ENCODE measurements around the gene SLC6A7. TPM values are rescaled to one million over a fixed set of nuclear protein-coding genes. Genes with fewer than 3 reads are reported as not detected.
"Not testable (repeated sequence)": the region's sequence is repeated elsewhere in the genome, so short reads cannot be mapped to it uniquely, and the experiment has no call there.

The SLC6A7 gene
- total RNA-seq, 2 experiments from 2014 or later = not detected

GRCh38 chr5:150227606-150228273 lies 37.9 kb downstream of the SLC6A7 start:
- Mint-ChIP-seq H3K27me3 (peaks cover 2% of the 10 kb centered on the region), H3K4me1 (no peaks in the 10 kb centered on the region), H3K9me3 (no peaks in the 10 kb centered on the region), H3K4me3 (no peak overlapping the region), H3K36me3 (no peaks in the 10 kb centered on the region), H3K27ac (no peak overlapping the region)
- POLR2A ChIA-PET = no interaction called here
- ATAC-seq (ENCODE audit: low read depth) = no peak
- no peak for DNase-seq

GRCh38 chr5:150229571-150229970 lies 39.7 kb downstream of the SLC6A7 start:
- H3K9me3 Mint-ChIP-seq = no peaks in the 10 kb centered on the region
- no peaks in the 10 kb centered on the region for H3K36me3 Mint-ChIP-seq
- ATAC-seq (ENCODE audit: low read depth) (no peak), DNase-seq (no peak)
- no peak overlapping the region for H3K4me3 Mint-ChIP-seq
- no peaks in the 10 kb centered on the region for H3K4me1 Mint-ChIP-seq
- H3K27me3 Mint-ChIP-seq = peaks cover 2% of the 10 kb centered on the region
- POLR2A ChIA-PET = no interaction called here
- no peak overlapping the region for H3K27ac Mint-ChIP-seq

- Mint-ChIP-seq H3K27ac (no peak overlapping the region), H3K4me3 (no peak overlapping the region), H3K9me3 (no peaks in the 10 kb centered on the region), H3K27me3 (peaks cover 2% of the 10 kb centered on the region), H3K36me3 (no peaks in the 10 kb centered on the region), H3K4me1 (no peaks in the 10 kb centered on the region)
- DNase-seq (no peak), ATAC-seq (ENCODE audit: low read depth) (no peak)
- POLR2A ChIA-PET = no interaction called here
Measured at GRCh38 chr5:150230842-150231241, 41.0 kb downstream of the SLC6A7 start.

- ATAC-seq (ENCODE audit: low read depth); H3K4me1 Mint-ChIP-seq; POLR2A ChIA-PET; DNase-seq; H3K36me3 Mint-ChIP-seq; H3K4me3 Mint-ChIP-seq; H3K27ac Mint-ChIP-seq; H3K9me3 Mint-ChIP-seq; H3K27me3 Mint-ChIP-seq: not testable (repeated sequence)
Measured at GRCh38 chr5:150233706-150234105, 43.8 kb downstream of the SLC6A7 start.

- ATAC-seq (ENCODE audit: low read depth) (no peak), DNase-seq (no peak)
- POLR2A ChIA-PET = no interaction called here
- Mint-ChIP-seq H3K36me3 (no peaks in the 10 kb centered on the region), H3K27ac (no peak overlapping the region), H3K4me3 (no peak overlapping the region), H3K4me1 (peaks cover 2% of the 10 kb centered on the region), H3K27me3 (no peaks in the 10 kb centered on the region), H3K9me3 (no peaks in the 10 kb centered on the region)
Measured at GRCh38 chr5:150234576-150235499, 45.0 kb downstream of the SLC6A7 start.

GRCh38 chr5:150235500-150235854 lies 45.6 kb downstream of the SLC6A7 start:
- Mint-ChIP-seq H3K27me3 (no peaks in the 10 kb centered on the region), H3K27ac (no peak overlapping the region)

GRCh38 chr5:150236313-150236712 lies 46.5 kb downstream of the SLC6A7 start:
- Mint-ChIP-seq H3K4me3 (no peak overlapping the region), H3K27ac (no peak overlapping the region), H3K4me1 (peaks cover 2% of the 10 kb centered on the region), H3K36me3 (no peaks in the 10 kb centered on the region), H3K27me3 (no peaks in the 10 kb centered on the region), H3K9me3 (no peaks in the 10 kb centered on the region)
- no peak for DNase-seq
- POLR2A ChIA-PET = no interaction called here
- ATAC-seq (ENCODE audit: low read depth) = no peak

More at GRCh38 chr5:150235500-150235854, 45.6 kb downstream of the SLC6A7 start:
- ATAC-seq (ENCODE audit: low read depth) (no peak), DNase-seq (no peak)
- no peaks in the 10 kb centered on the region for H3K9me3 Mint-ChIP-seq
- peaks cover 2% of the 10 kb centered on the region for H3K4me1 Mint-ChIP-seq
- H3K36me3 Mint-ChIP-seq = no peaks in the 10 kb centered on the region
- POLR2A ChIA-PET = no interaction called here
- H3K4me3 Mint-ChIP-seq = no peak overlapping the region

- Mint-ChIP-seq H3K9me3 (no peaks in the 10 kb centered on the region), H3K36me3 (no peaks in the 10 kb centered on the region), H3K27ac (no peak overlapping the region), H3K4me1 (peaks cover 2% of the 10 kb centered on the region), H3K4me3 (no peak overlapping the region), H3K27me3 (no peaks in the 10 kb centered on the region)
- no peak for DNase-seq
- POLR2A ChIA-PET = no interaction called here
- no peak for ATAC-seq (ENCODE audit: low read depth)
Measured at GRCh38 chr5:150236981-150237754, 47.3 kb downstream of the SLC6A7 start.

GRCh38 chr5:150238646-150239045 lies 48.8 kb downstream of the SLC6A7 start:
- POLR2A ChIA-PET = no interaction called here
- Mint-ChIP-seq H3K27ac (no peak overlapping the region), H3K4me3 (no peak overlapping the region)

GRCh38 chr5:150239099-150239793 lies 49.4 kb downstream of the SLC6A7 start:
- Mint-ChIP-seq H3K36me3 (no peaks in the 10 kb centered on the region), H3K4me3 (no peak overlapping the region), H3K9me3 (no peaks in the 10 kb centered on the region), H3K27me3 (peaks cover under 1% of the 10 kb centered on the region), H3K4me1 (peaks cover 2% of the 10 kb centered on the region), H3K27ac (no peak overlapping the region)
- ATAC-seq (ENCODE audit: low read depth) (no peak), DNase-seq (no peak)
- POLR2A ChIA-PET = no interaction called here

More at GRCh38 chr5:150238646-150239045, 48.8 kb downstream of the SLC6A7 start:
- no peak for DNase-seq
- ATAC-seq (ENCODE audit: low read depth) = no peak
- Mint-ChIP-seq H3K4me1 (peaks cover 2% of the 10 kb centered on the region), H3K9me3 (no peaks in the 10 kb centered on the region), H3K27me3 (no peaks in the 10 kb centered on the region), H3K36me3 (no peaks in the 10 kb centered on the region)

GRCh38 chr5:150239794-150240122 lies 49.9 kb downstream of the SLC6A7 start:
- Mint-ChIP-seq H3K27me3 (peaks cover 2% of the 10 kb centered on the region), H3K4me1 (peaks cover 2% of the 10 kb centered on the region), H3K9me3 (no peaks in the 10 kb centered on the region), H3K27ac (no peak overlapping the region), H3K36me3 (no peaks in the 10 kb centered on the region), H3K4me3 (no peak overlapping the region)
- ATAC-seq (ENCODE audit: low read depth) (no peak), DNase-seq (no peak)
- POLR2A ChIA-PET = no interaction called here

GRCh38 chr5:150241298-150242160 lies 51.7 kb downstream of the SLC6A7 start:
- ATAC-seq (ENCODE audit: low read depth) = no peak
- Mint-ChIP-seq H3K36me3 (no peaks in the 10 kb centered on the region), H3K4me3 (no peak overlapping the region), H3K4me1 (no peaks in the 10 kb centered on the region), H3K9me3 (no peaks in the 10 kb centered on the region), H3K27me3 (peaks cover 2% of the 10 kb centered on the region), H3K27ac (no peak overlapping the region)
- no peak for DNase-seq
- POLR2A ChIA-PET = no interaction called here

Measured in activated naive CD8-positive, alpha-beta T cell treated with anti-CD3 and anti-CD28 coated beads, Interleukin-2, amount 10 ng/mL, durations not matched to agents 7 days and 5 days (primary cell).